CMK (cell line): ENCODE results near the gene VDR.

Source experiments
- DNase-seq: peaks from one replicate; pipeline ENCODE4 v3.0.0-alpha.2; 2010; ENCODE audit warnings: low read depth

The VDR gene

DNA sequence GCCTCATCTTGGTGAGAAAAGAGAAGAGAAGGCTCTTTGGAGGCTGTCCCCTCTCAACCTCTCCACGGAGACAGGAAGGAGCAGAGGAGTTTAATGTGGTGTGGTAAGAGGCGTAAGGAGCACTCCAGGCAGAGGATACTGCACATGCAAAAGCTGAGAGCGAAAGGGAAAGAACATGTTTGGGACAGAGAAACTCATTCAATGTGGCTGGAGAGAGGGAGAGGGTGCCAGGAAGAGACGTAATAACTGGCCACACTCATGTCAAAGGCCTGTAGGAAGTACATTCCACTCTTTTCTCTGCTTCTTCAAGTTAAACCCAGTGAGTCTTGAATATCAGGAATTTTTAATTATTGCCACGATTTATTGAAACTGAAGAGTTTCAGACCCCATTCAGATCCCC, 12.0 kb downstream of the VDR start:
- no peak for DNase-seq

DNA sequence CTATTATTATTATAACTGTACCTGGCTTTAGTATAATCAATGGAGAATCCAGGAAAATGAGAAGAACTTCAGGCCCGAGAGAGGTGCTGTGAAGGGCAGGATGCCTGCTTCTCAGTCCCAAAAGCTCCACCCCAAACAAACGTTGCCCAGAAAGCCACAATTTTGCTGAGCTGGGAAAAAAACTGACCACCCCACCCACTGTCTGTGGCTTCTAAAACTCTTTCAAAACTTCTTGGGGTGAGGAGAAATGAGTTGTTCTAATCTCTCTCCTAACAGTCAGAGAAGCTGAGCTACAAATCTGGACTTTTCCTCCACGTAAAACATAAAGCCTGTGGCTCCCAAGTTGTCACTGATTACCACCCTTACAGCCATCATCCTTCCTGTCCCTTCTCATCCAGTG, 13.4 kb downstream of the VDR start:
- DNase-seq: no peak

DNA sequence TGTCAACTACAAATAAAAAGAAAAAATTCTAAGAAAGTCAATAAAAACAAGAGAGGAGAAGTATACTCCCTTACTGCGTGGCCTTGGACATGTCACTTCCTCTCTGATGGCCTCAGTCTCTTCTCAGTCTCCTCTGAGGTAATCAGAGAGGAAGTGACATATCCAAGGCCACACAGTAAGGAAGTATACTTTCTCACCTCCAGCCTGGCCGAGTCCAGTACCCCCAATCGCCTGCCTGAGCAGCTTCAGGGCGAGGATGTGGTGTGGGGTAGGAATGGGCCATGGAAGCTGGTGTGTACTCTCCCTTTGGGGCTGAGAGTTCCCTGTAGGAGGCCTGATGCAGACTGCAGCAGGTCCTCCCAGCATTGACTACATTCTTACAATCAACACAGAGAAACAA, 15.8 kb downstream of the VDR start:
- no peak for DNase-seq

DNA sequence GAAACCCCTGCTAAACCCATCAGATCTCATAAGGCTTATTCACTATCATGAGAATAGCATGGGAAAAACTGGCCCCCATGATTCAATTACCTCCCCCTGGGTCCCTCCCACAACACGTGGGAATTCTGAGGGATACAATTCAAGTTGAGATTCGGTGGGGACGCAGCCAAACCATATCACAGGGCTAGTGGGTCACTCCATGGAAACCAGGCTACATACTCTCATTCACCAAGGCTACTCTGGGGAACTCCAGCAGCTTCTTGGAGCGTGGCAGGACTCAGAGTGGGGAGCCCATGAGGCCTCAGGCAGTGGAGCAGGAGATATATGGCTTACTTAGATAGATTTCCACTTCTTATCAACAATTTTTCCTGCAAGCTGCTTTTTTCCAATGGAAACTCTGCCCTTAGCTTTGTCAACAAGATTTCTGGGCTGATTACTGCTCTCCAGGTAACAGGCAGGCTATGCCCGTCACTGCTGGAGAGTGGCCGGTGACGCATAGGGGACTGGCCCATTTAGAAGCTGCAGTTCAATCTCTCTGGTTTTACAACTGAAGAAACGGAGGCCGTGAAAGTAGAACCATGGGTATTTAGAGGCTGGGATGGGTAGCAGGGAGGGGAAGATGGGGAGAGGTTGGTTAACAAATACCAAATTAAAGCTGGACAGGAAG, 16.5 kb downstream of the VDR start:
- DNase-seq: no peak

DNA sequence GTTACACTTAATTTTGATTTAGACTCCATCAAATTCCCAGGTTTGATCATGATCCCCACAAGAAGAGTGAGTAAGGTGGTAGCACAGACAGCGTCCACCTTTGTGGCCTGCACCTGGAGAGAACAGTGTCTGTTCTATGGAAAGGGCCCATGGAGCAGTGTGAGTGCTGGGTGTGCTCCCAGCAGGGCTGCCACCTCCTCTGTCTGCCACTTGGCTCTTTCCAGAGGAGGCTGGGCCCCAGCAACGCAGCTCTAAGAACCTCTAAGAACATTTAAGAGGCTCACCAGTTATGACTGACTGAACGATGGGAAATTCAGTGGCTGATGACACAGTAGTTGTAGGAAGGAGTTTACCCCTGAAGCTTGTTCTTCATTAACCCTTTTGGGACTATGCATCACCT, 17.3 kb downstream of the VDR start:
- DNase-seq: no peak

DNA sequence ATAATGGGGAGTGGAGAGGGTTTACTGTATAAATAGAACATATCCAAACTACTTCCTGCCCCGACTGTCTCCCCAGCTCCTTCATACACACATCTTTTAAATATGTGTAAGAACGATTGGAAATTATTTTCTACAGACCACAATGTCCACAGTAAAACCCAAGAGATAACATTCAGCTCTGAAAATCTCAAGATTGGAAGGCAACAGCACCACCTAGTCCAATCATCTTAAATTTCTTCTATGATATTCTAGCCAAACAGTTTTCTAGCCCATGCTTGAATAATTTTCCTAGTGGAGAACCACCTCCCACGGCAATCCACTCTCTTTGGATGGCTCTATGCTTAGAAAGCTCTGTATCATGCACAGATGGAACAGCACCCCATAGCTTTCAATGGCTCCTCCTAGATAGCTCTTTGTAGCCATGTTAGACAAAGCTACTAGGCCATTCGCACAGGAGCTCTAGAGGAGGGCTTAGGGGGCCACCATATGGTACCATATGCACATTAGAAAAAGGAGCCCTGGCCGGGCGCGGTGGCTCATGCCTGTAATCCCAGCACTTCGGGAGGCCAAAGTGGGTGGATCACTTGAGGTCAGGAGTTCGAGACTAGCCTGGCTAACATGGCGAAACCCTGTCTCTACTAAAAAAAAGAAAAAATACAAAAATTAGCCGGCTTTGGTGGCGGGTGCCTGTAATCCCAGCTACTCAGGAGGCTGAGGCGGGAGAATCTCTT, 18.1 kb downstream of the VDR start:
- DNase-seq: no peak

DNA sequence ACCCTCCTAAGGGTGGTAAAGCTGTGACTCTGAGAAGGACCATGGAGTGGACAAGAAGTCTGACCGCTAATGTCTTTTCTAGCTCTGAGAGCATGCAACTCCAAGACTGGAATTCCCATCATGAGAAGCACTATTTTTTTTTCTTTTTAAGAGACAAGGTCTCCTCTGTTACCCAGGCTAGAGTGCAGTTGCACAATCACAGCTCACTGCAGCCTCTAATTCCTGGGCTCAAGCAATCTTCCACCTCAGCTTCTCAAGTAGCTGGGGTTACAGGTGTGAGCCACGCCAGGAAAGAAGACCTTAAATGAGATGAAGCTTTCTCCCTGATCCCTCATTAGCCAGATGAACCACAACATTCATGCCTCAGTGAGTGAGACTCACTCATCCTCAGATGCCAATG, 19.2 kb downstream of the VDR start:
- DNase-seq: no peak

DNA sequence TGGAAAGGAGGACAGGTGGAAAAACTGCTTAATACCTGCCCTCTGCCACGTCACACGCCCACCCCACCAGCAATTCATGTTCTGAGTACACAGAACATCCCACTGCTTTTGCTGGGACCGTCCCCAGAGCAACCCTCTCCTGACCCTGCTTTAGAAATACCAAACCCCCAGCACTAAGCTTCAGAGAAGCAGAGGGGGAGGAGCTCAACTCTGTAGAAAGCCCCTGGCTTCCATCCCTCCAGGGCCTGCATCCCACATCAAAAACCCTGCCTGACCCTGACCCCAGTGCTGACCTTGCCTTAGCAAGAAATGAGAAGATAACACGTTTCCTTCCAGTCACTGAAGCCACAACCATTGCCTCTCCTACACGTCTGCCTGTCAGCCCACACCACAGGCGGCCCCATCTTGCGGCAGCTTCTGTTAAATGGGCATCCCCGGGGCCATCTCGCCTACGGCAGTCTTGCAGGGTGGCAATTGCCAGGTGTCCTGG, 19.7 kb downstream of the VDR start:
- peak; percentile 68 for DNase-seq

DNA sequence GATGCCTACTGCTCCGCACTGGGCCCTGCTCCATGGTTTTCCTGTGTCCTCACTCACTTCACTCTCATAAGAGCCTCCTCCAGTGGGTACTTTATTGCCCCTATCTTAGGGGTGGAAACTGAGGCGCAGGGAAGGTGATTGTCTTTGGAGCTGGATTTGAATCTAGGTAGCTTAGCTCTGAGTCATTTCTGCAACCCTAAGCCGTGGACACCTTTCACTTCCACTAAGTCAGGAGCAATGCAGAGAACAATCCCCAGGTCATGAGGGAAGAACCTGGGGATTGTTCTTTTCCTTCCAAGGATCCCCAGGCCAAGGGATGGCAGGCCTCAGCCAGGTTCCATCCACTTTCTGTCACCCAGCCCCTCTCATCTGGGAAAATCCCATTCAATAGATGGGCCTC, 20.3 kb downstream of the VDR start:
- DNase-seq: no peak

DNA sequence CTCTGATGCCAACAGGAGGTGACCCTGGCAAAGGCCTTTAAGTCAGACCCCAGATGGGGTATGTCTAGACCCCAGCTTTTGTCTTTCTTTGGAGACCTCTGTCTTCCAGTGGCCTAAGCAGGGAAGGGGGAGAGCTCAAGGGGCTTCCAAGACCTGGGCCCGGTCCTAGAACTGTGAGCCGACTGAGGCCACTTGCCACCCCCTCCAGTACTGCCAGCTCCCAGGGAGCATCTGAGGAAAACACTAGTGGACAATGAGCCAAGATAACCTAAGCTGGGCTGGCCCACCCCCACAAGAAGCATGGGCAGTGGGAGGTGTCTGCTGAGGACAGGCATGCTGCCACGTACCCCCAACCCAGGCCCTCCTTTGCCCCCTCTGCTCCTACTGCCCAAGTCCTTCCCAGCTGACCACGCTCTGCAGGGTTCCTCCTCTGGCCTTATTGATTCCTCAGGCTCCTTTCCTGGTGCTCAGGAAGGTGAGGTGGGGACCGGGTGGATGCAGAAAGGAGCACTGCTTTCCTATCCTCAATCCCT, 21.1 kb downstream of the VDR start:
- no peak for DNase-seq

DNA sequence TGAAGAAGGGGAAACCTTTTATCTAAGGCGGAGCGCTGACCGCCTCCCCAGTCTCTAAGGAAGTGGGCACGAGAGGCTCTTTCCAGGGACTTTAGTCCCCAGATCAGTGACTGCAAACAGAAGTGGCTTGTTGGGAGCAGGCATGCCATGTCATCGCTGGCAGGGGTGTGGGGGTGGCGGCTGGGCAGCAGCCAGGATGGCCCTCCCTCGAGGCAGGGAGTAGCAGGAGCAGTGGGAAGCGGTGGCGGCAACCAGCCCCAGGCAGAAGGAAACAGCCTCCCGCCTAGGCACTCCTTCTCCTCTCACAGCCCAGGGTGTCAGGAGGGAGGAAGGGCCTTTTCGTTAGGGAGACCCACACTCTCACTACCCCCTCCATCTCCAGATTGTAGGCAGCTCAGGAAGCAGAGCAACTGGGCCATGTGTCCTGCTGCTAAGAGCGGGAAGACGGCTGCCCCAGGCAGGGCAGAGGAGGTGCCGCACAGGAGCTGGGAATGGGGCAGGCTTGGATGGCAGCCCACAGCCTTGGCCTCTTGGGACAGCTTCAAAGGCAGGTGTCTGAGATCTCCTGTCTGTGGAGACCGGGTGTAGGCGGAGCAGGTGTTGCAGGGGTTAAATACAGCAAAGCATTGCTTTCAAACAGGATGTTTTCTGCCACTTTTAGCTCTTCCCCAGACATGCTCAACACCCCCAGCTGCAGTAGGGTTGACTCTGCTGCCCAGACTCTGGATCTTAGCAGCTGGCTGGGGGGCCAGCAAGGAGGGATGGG, 21.8 kb downstream of the VDR start:
- DNase-seq: no peak

DNA sequence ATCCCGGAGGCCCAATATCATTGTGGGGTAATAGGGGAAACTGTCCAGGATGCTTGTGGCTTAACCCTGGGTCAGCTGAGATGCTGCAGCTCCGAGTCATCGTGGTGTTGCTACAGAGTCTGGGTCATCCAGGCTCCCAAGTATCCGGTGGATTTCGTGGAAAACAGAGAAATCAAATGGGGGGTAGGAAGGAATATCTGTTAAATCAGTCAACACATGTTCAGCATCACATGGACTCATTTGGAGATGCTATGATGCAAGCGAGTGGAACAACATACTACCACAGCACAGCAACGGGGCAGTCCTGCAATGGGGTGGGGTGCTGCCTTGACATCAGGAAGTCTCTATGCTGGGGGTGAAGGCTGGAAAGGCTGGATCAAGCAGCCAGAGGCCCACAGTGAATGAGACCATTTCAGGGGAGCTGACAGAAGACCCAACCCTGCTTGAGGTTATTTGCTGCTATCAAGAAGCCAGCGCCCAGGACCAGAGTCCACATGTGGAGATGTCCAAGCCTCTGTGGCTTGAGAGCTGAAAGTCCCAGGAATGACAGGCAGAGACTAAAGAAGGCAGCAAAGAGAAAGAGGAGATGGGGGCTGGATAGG, 22.9 kb downstream of the VDR start:
- DNase-seq: no peak

DNA sequence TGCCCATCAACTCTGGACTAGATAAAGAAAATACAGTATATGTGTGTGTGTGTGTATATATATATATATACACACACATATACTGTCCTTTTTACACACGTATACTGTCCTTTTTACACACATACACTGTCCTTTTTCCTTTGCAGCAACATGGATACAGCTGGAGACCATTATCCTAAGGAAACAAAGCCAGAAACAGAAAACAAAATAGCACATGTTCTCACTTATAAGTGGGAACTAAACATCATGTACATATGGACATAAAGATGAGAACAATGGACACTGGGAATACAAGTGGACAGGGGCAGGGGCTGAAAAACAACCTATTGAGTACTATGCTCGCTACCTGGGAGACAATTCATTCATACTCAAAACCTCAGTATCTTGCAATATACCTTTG, 23.7 kb downstream of the VDR start:
- no peak for DNase-seq

DNA sequence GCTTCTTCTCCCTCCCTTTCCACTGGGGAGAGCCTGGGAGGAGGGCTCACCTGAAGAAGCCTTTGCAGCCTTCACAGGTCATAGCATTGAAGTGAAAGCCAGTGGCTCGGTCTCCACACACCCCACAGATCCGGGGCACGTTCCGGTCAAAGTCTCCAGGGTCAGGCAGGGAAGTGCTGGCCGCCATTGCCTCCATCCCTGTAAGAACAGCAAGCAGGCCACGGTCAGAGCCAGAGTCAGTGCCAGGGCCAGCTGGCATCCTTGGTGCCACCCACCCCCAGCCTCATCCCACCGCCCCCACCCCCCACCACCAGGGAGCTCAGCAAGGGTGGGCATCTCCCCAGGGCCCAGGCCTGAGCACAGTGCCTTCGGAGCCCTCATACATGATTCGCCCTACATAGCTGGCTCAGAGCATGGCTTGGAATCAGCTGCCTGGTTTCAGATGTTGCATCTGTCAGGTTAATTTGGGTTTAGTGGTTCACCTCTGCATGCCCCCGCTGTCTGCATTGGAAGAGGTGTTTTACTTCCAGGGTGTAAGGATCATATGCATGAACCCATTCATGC, 25.8 kb downstream of the VDR start:
- DNase-seq: no peak

DNA sequence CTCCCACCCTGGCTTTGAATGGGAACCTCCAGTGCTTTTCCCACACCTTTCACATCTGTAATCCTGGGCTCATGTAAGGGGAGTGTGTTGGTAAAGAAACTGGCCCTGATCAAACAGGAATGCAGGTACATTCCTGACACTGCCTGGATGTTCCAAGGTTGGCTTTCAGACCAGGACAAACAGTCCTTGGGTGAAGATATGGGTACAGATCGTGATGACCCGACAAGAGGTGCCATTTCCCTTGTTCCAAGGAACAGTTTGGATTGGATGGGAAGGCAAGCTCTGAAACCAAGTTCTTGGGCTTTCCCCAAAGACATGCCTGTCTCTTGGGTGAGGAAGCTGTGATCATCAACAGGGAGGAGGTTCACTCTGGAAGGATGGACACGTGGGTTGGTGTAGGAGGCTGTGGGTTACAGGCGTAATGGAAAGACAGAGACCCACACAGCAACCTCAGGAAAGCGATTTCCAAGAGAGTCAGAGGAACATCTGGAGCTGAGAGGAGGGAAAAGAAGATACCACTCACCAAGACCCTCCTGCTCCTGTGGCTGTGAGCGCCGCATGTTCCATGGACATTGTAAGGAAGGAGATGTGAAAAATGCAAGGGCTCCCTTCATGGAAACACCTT, 26.4 kb downstream of the VDR start:
- no peak for DNase-seq

DNA sequence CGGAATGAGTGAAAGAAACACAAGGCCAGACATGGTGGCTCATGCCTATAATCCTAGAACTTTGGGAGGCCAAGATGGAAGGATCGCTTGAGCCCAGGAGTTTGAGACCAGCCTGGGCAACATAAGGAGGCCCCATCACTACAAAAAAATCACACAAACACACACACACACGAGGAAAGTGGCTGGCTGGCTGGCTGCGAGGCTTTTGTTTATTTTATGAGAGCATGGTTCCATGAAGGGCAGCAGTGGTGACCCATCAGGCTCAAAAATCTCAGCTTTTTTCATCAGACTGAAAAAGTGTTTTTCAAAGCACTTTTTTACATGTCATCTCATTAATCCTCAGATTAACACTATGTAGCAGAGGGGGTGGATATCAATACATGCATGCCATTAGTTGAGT, 27.7 kb downstream of the VDR start:
- no peak for DNase-seq

DNA sequence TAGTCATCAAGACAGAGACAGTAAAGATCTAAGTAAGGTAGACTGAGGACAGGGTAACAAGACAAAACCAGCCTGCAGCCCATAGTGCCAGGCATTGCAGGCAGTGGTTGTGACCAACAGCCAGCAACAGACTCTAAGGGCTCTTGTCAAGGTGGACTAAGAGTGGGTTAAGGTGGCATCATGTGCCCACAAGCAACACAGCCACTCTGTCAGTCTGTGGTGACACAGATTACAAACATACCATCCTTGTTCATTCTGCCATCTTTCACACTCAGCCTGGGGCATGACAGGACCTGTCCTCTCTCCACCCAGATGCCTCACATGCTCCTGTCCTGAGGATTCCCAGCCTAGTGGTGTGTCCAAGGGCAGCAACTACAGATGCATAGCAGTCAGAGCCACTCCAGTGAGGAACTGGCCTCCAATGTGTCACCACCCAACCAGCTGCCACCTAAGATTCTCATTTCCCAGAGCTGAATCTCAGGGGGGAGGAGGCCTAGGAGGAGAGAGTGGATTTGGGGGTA, 28.3 kb downstream of the VDR start:
- no peak for DNase-seq

DNA sequence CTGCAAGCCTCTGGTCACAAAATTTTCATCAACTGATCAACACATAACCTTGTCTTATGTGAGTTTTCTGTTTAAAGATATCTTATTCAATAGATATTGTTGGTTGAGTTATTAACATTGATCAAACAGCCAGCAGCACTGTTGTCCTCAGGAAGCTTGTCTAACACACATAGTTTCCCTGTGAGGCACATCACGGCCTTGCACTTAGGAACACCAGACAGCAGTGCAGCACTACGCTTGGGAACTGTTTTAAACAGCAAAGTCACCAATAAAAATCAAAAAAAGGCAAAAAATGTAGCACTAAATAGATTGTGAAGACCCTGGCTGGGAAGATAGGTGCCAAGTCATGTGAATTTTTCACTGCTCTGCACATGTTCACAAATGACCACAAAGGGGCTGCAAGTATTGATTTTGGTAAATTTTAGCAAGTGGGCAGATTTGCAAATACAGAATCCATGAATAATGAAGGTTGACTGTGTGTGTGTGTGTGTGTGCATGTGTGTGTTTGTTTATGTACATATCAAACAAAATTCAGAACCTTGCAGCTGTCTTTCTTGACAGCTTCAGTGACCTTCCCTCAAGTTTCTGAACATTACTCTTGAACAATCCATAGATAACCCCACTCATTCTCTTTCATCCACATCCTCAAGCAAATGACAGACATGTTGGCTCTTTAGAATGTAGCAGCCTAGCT, 28.9 kb downstream of the VDR start:
- DNase-seq: no peak

DNA sequence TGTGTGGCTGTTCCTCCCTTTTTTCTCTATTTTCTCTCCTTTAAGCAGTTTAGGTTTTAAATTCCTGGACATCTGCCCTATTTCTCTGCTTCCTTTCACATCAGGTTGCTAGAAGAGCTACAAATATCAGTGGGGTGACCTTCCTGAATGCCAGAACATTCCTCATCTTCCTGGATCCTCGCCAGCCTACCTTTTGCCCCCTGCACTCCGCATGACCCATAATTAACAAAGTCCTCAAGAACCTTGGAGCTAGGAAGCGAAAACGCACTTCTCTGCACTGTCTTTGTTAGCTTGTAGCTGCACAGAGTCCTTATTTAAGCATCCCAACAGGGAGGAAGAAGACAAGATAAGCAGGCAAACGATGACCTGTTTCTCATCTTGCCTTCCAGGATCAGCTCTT, 30.5 kb downstream of the VDR start:
- no peak for DNase-seq

DNA sequence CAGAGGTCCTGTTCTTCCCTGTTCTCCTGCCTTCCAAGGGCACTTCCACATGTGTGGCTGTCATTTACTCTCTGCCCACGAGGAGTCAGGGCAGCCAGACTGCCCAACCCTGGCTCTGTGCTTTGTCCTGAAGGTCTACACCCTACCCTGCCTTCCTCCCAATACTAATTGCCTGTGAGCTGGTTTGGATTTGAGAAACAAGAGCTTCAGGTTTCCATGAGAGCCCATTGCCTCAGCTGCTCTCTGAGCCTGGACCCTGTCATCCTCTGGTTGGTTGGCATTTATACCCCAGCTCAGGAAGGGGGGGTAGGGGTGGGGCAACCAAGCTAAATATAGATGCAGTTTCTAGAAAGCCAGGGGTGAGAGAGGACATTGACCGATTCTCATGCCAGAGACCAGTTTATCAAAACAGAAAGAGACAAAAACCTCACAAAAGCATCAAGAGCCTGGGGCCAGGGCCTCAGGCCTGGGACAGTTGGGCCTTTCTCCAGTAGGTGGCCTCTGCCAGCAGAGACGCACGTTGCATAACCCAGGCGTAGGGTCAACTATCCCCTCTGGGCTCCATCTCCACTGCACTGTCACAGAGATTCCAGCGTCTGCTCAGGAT, 34.5 kb downstream of the VDR start:
- DNase-seq: no peak
